HL-60/S4 treated with retinoic acid at 250 ng/mL for 4 days and 3 days (cell line): ENCODE data around the gene NET1.

Source experiments
- in situ Hi-C: fragments of 300-500 bp; cut with MboI; formaldehyde crosslinking; loops from 2 replicates; pipeline ENCODE4 v1.7.0; 2022; ENCODE audit warnings: low sequenced_read_pairs

NET1 gene

GRCh38 chr10:5441106-5441505, 28.7 kb downstream of the NET1 start:
- in situ Hi-C loops: no loop called here

GRCh38 chr10:5442065-5442989, 30.0 kb downstream of the NET1 start:
- in situ Hi-C loops: no loop called here

- in situ Hi-C loops: no loop called here
Measured at GRCh38 chr10:5442990-5443370, 30.6 kb downstream of the NET1 start.

GRCh38 chr10:5443429-5443828, 31.1 kb downstream of the NET1 start:
- in situ Hi-C loops: no loop called here

- in situ Hi-C loops: no loop called here
Measured at GRCh38 chr10:5445006-5445405, 32.6 kb downstream of the NET1 start.

- in situ Hi-C loops: no loop called here
Measured at GRCh38 chr10:5446390-5446926, 34.1 kb downstream of the NET1 start.

GRCh38 chr10:5447056-5447455, 34.7 kb downstream of the NET1 start:
- in situ Hi-C loops: no loop called here

- in situ Hi-C loops: no loop called here
Measured at GRCh38 chr10:5447611-5448071, 35.3 kb downstream of the NET1 start.

GRCh38 chr10:5448333-5449001, 36.1 kb downstream of the NET1 start:
- in situ Hi-C loops: no loop called here

GRCh38 chr10:5449227-5449626, 36.9 kb downstream of the NET1 start:
- in situ Hi-C loops: no loop called here

GRCh38 chr10:5449823-5450222, 37.5 kb downstream of the NET1 start:
- in situ Hi-C loops: no loop called here

- in situ Hi-C loops: no loop called here
Measured at GRCh38 chr10:5450605-5451384, 38.4 kb downstream of the NET1 start.

- in situ Hi-C loops: no loop called here
Measured at GRCh38 chr10:5453749-5454489, 41.6 kb downstream of the NET1 start.

GRCh38 chr10:5456563-5456962, 44.2 kb downstream of the NET1 start:
- in situ Hi-C loops: no loop called here

GRCh38 chr10:5457741-5458140, 45.4 kb downstream of the NET1 start:
- in situ Hi-C loops: no loop called here

GRCh38 chr10:5458425-5458824, 46.1 kb downstream of the NET1 start:
- in situ Hi-C loops: no loop called here

GRCh38 chr10:5458949-5459747, 46.8 kb downstream of the NET1 start:
- in situ Hi-C loops: no loop called here

GRCh38 chr10:5460468-5461202, 48.3 kb downstream of the NET1 start:
- in situ Hi-C loops: no loop called here

GRCh38 chr10:5461203-5461588, 48.8 kb downstream of the NET1 start:
- in situ Hi-C loops: no loop called here
